HG02840 (cell line): ENCODE data around the gene CD226.
"Not testable (repeated sequence)": the region's sequence is repeated elsewhere in the genome, so short reads cannot be mapped to it uniquely, and the experiment has no call there.

Source experiments
- ATAC-seq: cut with Tn5 transposase; IDR thresholded peaks from one replicate; pipeline ENCODE4 v1.9.1; 2021; ENCODE audit warnings: mild to moderate bottlenecking, moderate library complexity, moderate number of reproducible peaks; ENCODE audit not compliant: unreplicated experiment, low FRiP score

The CD226 gene

GRCh38 chr18:69876490-69876889, 71.2 kb downstream of the CD226 start:
- no peak for ATAC-seq

GRCh38 chr18:69874058-69874457, 73.6 kb downstream of the CD226 start:
- no peak for ATAC-seq

GRCh38 chr18:69872661-69873060, 75.0 kb downstream of the CD226 start:
- no peak for ATAC-seq

GRCh38 chr18:69871363-69871762, 76.3 kb downstream of the CD226 start:
- ATAC-seq = no peak

GRCh38 chr18:69870736-69871135, 76.9 kb downstream of the CD226 start:
- ATAC-seq = no peak

- ATAC-seq = no peak
These were observed 81.5 kb downstream of the CD226 start for GRCh38 chr18:69866212-69866611.

GRCh38 chr18:69865776-69866175, 81.9 kb downstream of the CD226 start:
- no peak for ATAC-seq

GRCh38 chr18:69864802-69865201, 82.9 kb downstream of the CD226 start:
- ATAC-seq = peak; percentile 77

GRCh38 chr18:69858897-69859296, 88.8 kb downstream of the CD226 start:
- no peak for ATAC-seq

GRCh38 chr18:69854455-69854854, 93.2 kb downstream of the CD226 start:
- no peak for ATAC-seq

GRCh38 chr18:69853051-69853450, 94.6 kb downstream of the CD226 start:
- ATAC-seq = no peak

GRCh38 chr18:69845593-69846506, 101.8 kb downstream of the CD226 start:
- no peak for ATAC-seq

GRCh38 chr18:69844656-69845055, 103.0 kb downstream of the CD226 start:
- no peak for ATAC-seq

GRCh38 chr18:69843015-69843414, 104.7 kb downstream of the CD226 start:
- ATAC-seq = no peak

- ATAC-seq = no peak
These were observed 106.6 kb downstream of the CD226 start for GRCh38 chr18:69841117-69841516.

GRCh38 chr18:69840445-69840844, 107.2 kb downstream of the CD226 start:
- ATAC-seq = no peak

GRCh38 chr18:69840001-69840400, 107.7 kb downstream of the CD226 start:
- ATAC-seq = no peak

GRCh38 chr18:69839497-69839896, 108.2 kb downstream of the CD226 start:
- no peak for ATAC-seq

- ATAC-seq = no peak
These were observed 108.9 kb downstream of the CD226 start for GRCh38 chr18:69838620-69839411.

GRCh38 chr18:69838003-69838402, 109.7 kb downstream of the CD226 start:
- ATAC-seq = no peak

- ATAC-seq = not testable (repeated sequence)
These were observed 112.7 kb downstream of the CD226 start for GRCh38 chr18:69834980-69835379.
